Spleen (tissue), 11 donors: ENCODE measurements around the gene FAM43A. TPM values are rescaled to one million over a fixed set of nuclear protein-coding genes. Genes with fewer than 3 reads are reported as not detected.

Experiments
- DNase-seq: peaks from one replicate; pipeline ENCODE4 v3.0.0-alpha.2; 2020
- H3K27ac ChIP-seq, 8 donors: fragments of 200-600 bp; sonication (generic) in 7 of 8; 1 replicate in 4 of 8; 2 replicates in 4 of 8; pipeline versions ENCODE4 v1.5.0 to v1.8.0; 2016 to 2021; ENCODE audit warnings: inconsistent platforms in 4 of 8, mild to moderate bottlenecking in 4 of 8, moderate library complexity in 1 of 8
- H3K27me3 ChIP-seq, 7 donors: fragments of 200-600 bp; sonication (generic) in 6 of 7; replicated peaks in 1 of 7; 1 replicate in 4 of 7; 2 replicates in 3 of 7; pipeline versions ENCODE4 v1.5.0 to v1.8.0; 2016 to 2021; ENCODE audit warnings: inconsistent platforms in 3 of 7, mild to moderate bottlenecking in 1 of 7
- H3K36me3 ChIP-seq, 6 donors: fragments of 200-600 bp; sonication (generic) in 5 of 6; 1 replicate in 4 of 6; 2 replicates in 2 of 6; pipeline versions ENCODE4 v1.5.0 to v1.8.0; 2016 to 2021; ENCODE audit warnings: inconsistent platforms in 2 of 6
- H3K4me1 ChIP-seq, 6 donors: fragments of 200-600 bp; sonication (generic) in 5 of 6; 1 replicate in 3 of 6; 2 replicates in 3 of 6; pipeline versions ENCODE4 v1.5.0 to v1.8.0; 2016 to 2021; ENCODE audit warnings: inconsistent platforms in 3 of 6
- H3K4me3 ChIP-seq, 8 donors: fragments of 200-600 bp; sonication (generic) in 7 of 8; 1 replicate in 4 of 8; 2 replicates in 4 of 8; pipeline versions ENCODE4 v1.5.0 to v1.8.0; 2016 to 2021; ENCODE audit warnings: inconsistent platforms in 4 of 8, mild to moderate bottlenecking in 4 of 8, moderate library complexity in 2 of 8
- H3K9me3 ChIP-seq, 8 donors: fragments of 200-600 bp; sonication (generic) in 7 of 8; 1 replicate in 4 of 8; 2 replicates in 4 of 8; pipeline versions ENCODE4 v1.5.0 to v1.8.0; 2016 to 2021; ENCODE audit warnings: inconsistent platforms in 4 of 8
- CTCF ChIP-seq, 11 experiments: fragments of 200-600 bp in 7 of 11; fragments of 450-650 bp in 4 of 11; sonication (generic) in 4 of 11; IDR thresholded peaks in 8 of 11; conservative IDR thresholded peaks in 3 of 11; 1 replicate in 7 of 11; 2 replicates in 4 of 11; pipeline versions ENCODE4 v1.4.0 to v1.8.0; 2016 to 2021; ENCODE audit warnings: antibody characterized with exemption in 11 of 11, inconsistent platforms in 4 of 11, mild to moderate bottlenecking in 1 of 11
- POLR2A ChIP-seq, 3 donors: fragments of 450-650 bp; IDR thresholded peaks; one replicate each; pipeline ENCODE4 v1.5.1; 2017; ENCODE audit warnings: antibody characterized with exemption in 3 of 3, mild to moderate bottlenecking in 1 of 3
- POLR2AphosphoS5 ChIP-seq, 3 donors: sonication (generic); formaldehyde crosslinking; IDR thresholded peaks; one replicate each; pipeline ENCODE4 v1.5.1; 2017; ENCODE audit warnings: antibody characterized with exemption in 3 of 3
- WGBS, 5 donors: extraction: QIAGEN DNeasy Blood & Tissue Kit in 3 of 5; methylation state at CpG; one replicate each; pipeline versions ENCODE4 v1.1.5 to v1.1.7; 2013 to 2018; 5-methylcytosine and 5-hydroxymethylcytosine counted together
- intact Hi-C: fragments of 100-400 bp; cut with DNase I; formaldehyde crosslinking; loops from one replicate; pipeline ENCODE4 v1.15.0; 2023; ENCODE audit warnings: low total_unique reads
- polyA plus RNA-seq, 3 donors: library from polyadenylated mRNA; stranded (reverse); fragments of 200-250 nt; gene quantifications; one replicate each; pipeline ENCODE4 v1.2.1, GENCODE V29; 2013
- total RNA-seq, 7 donors: library from RNA; depleted of rRNA in 3 of 7; stranded (reverse); fragments of >200 nt in 3 of 7; fragmentation: NEBNext Ultra II Directional in 4 of 7; extraction: Animal tissue kit (Norgen Biotek cat#: 25700) in 4 of 7; gene quantifications; one replicate each; pipeline versions ENCODE4 v1.1.0 to v1.2.1, GENCODE V29; 2016 to 2021
- donor health status: healthy with polysubstance abuse.
- donor health status: DM: no; HTN: no; CAD: no; lungs with moderate emphysema.
- donor health status: DM: no; HTN: no; CAD: no.
- donor health status: Bipolar disorder and iron deficiency.
- donor health status: healthy.
- donor health status: DM: no; HTN: no; CAD: no.
- donor health status: DM: yes; HTN: yes; CAD: no.

FAM43A gene
- total and polyA plus RNA-seq, 10 donors, result 16.9 to 102 (median 66.6) TPM

- Histone ChIP-seq H3K36me3 (no peaks in the 10 kb centered on the region), H3K4me1 (no peaks in the 10 kb centered on the region), H3K27me3 (no peaks in the 10 kb centered on the region), H3K9me3 (no peaks in the 10 kb centered on the region), H3K4me3 (no peak overlapping the region), H3K27ac (no peak overlapping the region)
- TF ChIP-seq POLR2AphosphoS5 (IDR thresholded peaks at IDR 0.05) (no peak), POLR2A (IDR thresholded peaks at IDR 0.05) (no peak), CTCF (IDR thresholded peaks at IDR 0.05 in 8 of 11, conservative IDR thresholded peaks at IDR 0.05 in 3 of 11) (no peak)
- intact Hi-C loops, result no loop called here
- 64 to 87% (median 81%) methylated on average over 2 of the region's 2 CpGs for WGBS, 5 donors
- DNase-seq, result no peak
Measured at GRCh38 chr3:194718079-194718478, 32.4 kb downstream of the FAM43A start.

- no peaks in the 10 kb centered on the region for H3K4me1 ChIP-seq
- WGBS, 5 donors, result 89 to 95% (median 90%) methylated on average over 6 of the region's 6 CpGs
- H3K27ac ChIP-seq, result no peak overlapping the region
- DNase-seq, result no peak
- H3K27me3 ChIP-seq, result no peaks in the 10 kb centered on the region
- H3K9me3 ChIP-seq, result no peaks in the 10 kb centered on the region
- no peaks in the 10 kb centered on the region for H3K36me3 ChIP-seq
- TF ChIP-seq POLR2AphosphoS5 (IDR thresholded peaks at IDR 0.05) (no peak), CTCF (IDR thresholded peaks at IDR 0.05 in 8 of 11, conservative IDR thresholded peaks at IDR 0.05 in 3 of 11) (no peak), POLR2A (IDR thresholded peaks at IDR 0.05) (no peak)
- no peak overlapping the region for H3K4me3 ChIP-seq
- intact Hi-C loops, result no loop called here
Measured at GRCh38 chr3:194720048-194720447, 34.4 kb downstream of the FAM43A start.

GRCh38 chr3:194723846-194724618 is 38.3 kb downstream of the FAM43A start:
- DNase-seq, result no peak
- intact Hi-C loops, result no loop called here
- no peaks in the 10 kb centered on the region for H3K9me3 ChIP-seq
- 53 to 79% (median 73%) methylated on average over 6 to 7 of the region's 7 CpGs for WGBS, 5 donors
- H3K4me1 ChIP-seq, result no peaks in the 10 kb centered on the region
- H3K27me3 ChIP-seq, result no peaks in the 10 kb centered on the region
- H3K27ac ChIP-seq, result no peak overlapping the region
- TF ChIP-seq POLR2A (IDR thresholded peaks at IDR 0.05) (no peak), POLR2AphosphoS5 (IDR thresholded peaks at IDR 0.05) (no peak), CTCF (IDR thresholded peaks at IDR 0.05 in 8 of 11, conservative IDR thresholded peaks at IDR 0.05 in 3 of 11) (no peak)
- H3K36me3 ChIP-seq, result no peaks in the 10 kb centered on the region
- no peak overlapping the region for H3K4me3 ChIP-seq

GRCh38 chr3:194725346-194725745 is 39.7 kb downstream of the FAM43A start:
- intact Hi-C loops, result no loop called here
- Histone ChIP-seq H3K27ac (no peak overlapping the region), H3K36me3 (no peaks in the 10 kb centered on the region), H3K27me3 (no peaks in the 10 kb centered on the region), H3K9me3 (no peaks in the 10 kb centered on the region), H3K4me1 (no peaks in the 10 kb centered on the region), H3K4me3 (no peak overlapping the region)
- no peak for TF ChIP-seq POLR2A (IDR thresholded peaks at IDR 0.05)
- no peak for TF ChIP-seq CTCF (IDR thresholded peaks at IDR 0.05 in 8 of 11, conservative IDR thresholded peaks at IDR 0.05 in 3 of 11)
- TF ChIP-seq POLR2AphosphoS5 (IDR thresholded peaks at IDR 0.05), result no peak
- no peak for DNase-seq
- WGBS, 5 donors, result 60 to 82% (median 75%) methylated on average over 5 of the region's 5 CpGs
